ENCODE measurements around the gene ZNF366.

The ZNF366 gene

DNA sequence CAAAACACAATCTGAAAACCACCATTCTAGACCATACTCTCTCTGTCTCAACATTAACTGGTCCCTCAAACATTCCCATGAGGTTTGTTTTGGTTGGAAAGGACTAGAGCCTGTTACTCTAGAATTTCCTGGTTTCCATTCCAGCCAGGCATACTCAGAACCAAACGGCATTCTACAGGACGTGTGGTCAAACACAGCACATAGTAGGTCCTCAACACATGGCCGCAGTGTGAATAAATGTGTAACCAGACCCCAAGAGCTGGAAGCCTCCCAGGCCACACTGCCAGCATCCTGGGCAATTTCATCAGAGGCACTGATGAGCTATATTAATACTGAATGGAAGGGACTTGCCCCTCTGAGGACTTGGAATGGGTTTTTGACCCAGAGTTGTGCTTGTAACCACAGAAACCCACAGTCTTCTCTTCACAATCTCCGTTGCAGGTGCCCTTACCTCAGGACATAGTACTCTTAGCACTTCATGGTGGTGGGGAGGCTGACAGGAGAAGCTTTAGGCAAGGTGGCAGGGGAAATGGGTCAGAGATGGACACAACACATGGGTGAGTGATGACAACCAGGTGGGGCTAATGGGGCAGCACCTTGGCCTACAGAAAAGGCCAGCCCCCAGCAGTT is 66.0 kb downstream of the ZNF366 start:
- no peak overlapping the region for H3K4me3 ChIP-seq (ENCODE audit: low read depth, low read length)

DNA sequence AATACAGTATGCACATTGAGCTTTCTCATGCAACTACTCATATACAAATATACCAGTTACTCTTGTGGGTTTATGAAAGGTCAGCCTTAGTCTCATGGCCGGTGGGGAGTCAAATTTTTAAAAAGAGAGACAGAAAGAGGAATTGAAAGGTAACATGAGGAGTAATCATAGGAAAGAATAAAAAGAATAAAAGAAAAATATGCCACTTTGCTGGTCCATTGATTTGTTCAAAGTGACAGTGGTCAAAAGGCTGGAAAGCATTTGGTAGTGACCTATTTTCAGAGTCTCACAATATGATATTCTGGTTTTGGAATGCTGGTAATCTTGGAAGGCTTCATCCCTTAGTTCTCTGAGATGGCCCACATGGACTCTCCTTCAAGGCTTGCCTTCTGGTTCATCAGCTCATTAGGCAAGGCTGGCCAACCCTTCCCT is 67.0 kb downstream of the ZNF366 start:
- Histone ChIP-seq H3K4me3 (ENCODE audit: low read depth, low read length) (no peak overlapping the region), H3K27ac (ENCODE audit: low read depth, low read length) (no peak overlapping the region; the same call in 1 of the 2 replicates), H3K79me2 (ENCODE audit: control insufficient read depth, insufficient read depth, low read length, unreplicated experiment) (no peaks in the 10 kb centered on the region), H3K4me1 (ENCODE audit: control insufficient read depth, insufficient read depth, low read length, unreplicated experiment) (peaks cover 38% of the 10 kb centered on the region), H3K27me3 (ENCODE audit: insufficient read depth, low read length) (no peaks in the 10 kb centered on the region), H2AFZ (ENCODE audit: low read length, unreplicated experiment) (no peak overlapping the region), H3K36me3 (ENCODE audit: insufficient read depth, low read length) (no peaks in the 10 kb centered on the region)

More for the DNA sequence above, 66.0 kb downstream of the ZNF366 start:
- peaks cover 34% of the 10 kb centered on the region for H3K4me1 ChIP-seq (ENCODE audit: control insufficient read depth, insufficient read depth, low read length, unreplicated experiment)
- H2AFZ ChIP-seq (ENCODE audit: low read length, unreplicated experiment): peak overlapping the region; percentile 53
- peak overlapping the region; percentile 87 for H3K27ac ChIP-seq (ENCODE audit: low read depth, low read length)
- H3K27me3 ChIP-seq (ENCODE audit: insufficient read depth, low read length): no peaks in the 10 kb centered on the region
- no peaks in the 10 kb centered on the region for H3K79me2 ChIP-seq (ENCODE audit: control insufficient read depth, insufficient read depth, low read length, unreplicated experiment)
- no peaks in the 10 kb centered on the region for H3K36me3 ChIP-seq (ENCODE audit: insufficient read depth, low read length)

DNA sequence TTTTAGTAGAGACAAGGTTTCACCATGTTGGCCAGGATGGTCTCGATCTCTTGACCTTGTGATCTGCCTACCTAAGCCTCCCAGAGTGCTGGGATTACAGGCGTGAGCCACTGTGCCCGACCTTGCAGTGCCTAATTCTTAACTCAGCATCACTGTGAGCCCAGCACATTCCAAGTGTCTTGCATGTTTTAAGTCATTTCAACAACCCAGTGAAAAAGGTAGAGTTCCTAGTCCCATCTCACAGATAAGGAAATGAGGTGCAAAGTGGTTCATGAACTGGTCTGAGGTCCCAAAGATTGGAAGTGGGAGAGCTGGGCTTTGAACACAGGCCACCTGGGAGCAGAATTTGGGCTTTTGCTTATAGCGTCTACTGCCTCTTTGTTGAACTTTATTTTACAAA is 68.0 kb downstream of the ZNF366 start:
- Histone ChIP-seq H3K27ac (ENCODE audit: low read depth, low read length) (no peak overlapping the region), H3K36me3 (ENCODE audit: insufficient read depth, low read length) (no peaks in the 10 kb centered on the region), H3K27me3 (ENCODE audit: insufficient read depth, low read length) (no peaks in the 10 kb centered on the region), H3K4me3 (ENCODE audit: low read depth, low read length) (no peak overlapping the region), H3K79me2 (ENCODE audit: control insufficient read depth, insufficient read depth, low read length, unreplicated experiment) (no peaks in the 10 kb centered on the region), H2AFZ (ENCODE audit: low read length, unreplicated experiment) (no peak overlapping the region), H3K4me1 (ENCODE audit: control insufficient read depth, insufficient read depth, low read length, unreplicated experiment) (peaks cover 44% of the 10 kb centered on the region)

DNA sequence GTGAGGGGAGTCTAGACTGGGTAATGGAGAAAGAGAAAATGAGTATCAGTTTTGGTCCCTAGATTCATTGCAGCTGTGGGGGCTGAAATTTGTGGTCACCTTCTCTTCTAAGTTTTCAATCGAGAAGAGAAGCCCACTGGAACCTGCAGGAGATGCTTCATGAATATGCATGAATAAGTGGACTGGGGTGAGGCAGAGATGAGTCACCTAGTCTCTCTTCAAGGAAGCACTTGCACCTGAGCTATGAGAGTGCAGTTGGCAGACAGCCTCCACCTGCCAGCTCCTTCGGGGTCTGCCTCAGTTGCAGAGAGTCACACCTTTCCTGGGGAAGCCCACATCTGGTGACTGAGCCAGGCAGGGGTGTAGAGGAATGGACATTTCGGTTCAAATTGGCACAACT is 69.1 kb downstream of the ZNF366 start:
- no peaks in the 10 kb centered on the region for H3K27me3 ChIP-seq (ENCODE audit: insufficient read depth, low read length)
- no peak overlapping the region for H3K27ac ChIP-seq (ENCODE audit: low read depth, low read length)
- no peaks in the 10 kb centered on the region for H3K36me3 ChIP-seq (ENCODE audit: insufficient read depth, low read length)
- H2AFZ ChIP-seq (ENCODE audit: low read length, unreplicated experiment): no peak overlapping the region
- H3K4me3 ChIP-seq (ENCODE audit: low read depth, low read length): no peak overlapping the region
- H3K4me1 ChIP-seq (ENCODE audit: control insufficient read depth, insufficient read depth, low read length, unreplicated experiment): peaks cover 54% of the 10 kb centered on the region
- no peaks in the 10 kb centered on the region for H3K79me2 ChIP-seq (ENCODE audit: control insufficient read depth, insufficient read depth, low read length, unreplicated experiment)

DNA sequence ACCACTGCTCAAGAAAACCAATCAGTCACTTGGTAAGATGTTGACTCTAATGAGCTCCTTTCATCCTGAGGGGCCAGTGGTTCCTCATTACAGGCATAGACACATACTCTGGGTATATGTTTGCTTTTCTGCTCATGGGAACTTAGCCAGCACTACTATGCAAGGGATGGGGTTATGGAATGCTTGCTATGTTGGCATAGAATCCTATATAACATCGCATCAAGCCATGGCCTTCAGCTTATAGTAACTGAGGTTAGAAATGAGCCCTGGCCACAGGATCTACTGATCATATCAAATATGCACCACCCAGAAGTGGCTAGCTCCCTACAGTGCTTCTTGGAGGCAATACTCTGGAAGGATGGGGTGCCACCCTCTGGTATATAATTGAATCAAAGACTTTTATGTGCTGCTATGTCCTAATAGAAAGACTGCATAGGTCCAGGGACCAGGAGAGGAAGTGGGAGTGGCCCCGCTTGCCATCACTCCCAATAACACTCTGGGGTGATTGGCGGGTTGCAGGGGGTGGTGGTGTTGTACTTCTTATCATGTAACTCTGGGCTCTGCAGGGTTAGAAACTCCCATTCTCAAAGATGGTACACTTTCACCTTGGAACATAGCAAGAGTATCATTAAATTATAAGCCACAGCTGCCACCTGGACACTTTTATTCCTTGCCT is 70.3 kb downstream of the ZNF366 start:
- H3K79me2 ChIP-seq (ENCODE audit: control insufficient read depth, insufficient read depth, low read length, unreplicated experiment): no peaks in the 10 kb centered on the region
- H2AFZ ChIP-seq (ENCODE audit: low read length, unreplicated experiment): no peak overlapping the region
- H3K27ac ChIP-seq (ENCODE audit: low read depth, low read length): no peak overlapping the region
- H3K4me1 ChIP-seq (ENCODE audit: control insufficient read depth, insufficient read depth, low read length, unreplicated experiment): peaks cover 51% of the 10 kb centered on the region
- H3K4me3 ChIP-seq (ENCODE audit: low read depth, low read length): no peak overlapping the region
- H3K36me3 ChIP-seq (ENCODE audit: insufficient read depth, low read length): no peaks in the 10 kb centered on the region
- H3K27me3 ChIP-seq (ENCODE audit: insufficient read depth, low read length): no peaks in the 10 kb centered on the region

DNA sequence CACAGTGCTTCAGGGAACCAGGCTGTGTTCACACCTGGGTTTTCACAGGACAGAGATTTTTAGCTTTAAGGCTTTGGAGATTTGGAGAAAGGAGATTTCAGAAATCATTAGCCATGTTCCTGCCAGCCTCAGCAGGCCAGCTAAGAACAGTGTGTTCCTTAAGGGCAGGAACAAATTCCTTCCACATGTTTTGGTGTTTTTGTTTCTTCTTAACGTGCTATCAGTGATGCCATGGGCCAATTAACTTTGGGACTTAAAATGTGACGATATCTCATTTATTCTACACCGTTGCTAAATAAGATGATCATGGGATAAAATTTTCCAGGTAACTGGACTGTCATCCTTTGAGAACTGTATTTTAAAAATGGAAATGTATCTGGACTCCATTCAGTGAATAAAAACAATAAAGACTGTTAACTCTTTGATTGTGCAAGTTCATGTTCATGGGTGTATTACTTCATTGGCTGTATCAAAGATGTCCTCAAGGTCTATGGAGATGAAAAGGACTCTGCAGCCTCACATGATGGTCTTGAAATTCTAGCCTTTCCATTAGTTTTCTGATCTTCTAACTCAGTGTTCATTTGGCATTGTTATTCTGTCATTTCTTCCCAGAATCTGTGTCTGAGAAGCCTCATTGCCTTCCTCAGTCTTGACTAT is 72.3 kb downstream of the ZNF366 start:
- H2AFZ ChIP-seq (ENCODE audit: low read length, unreplicated experiment): no peak overlapping the region
- no peaks in the 10 kb centered on the region for H3K36me3 ChIP-seq (ENCODE audit: insufficient read depth, low read length)
- no peak overlapping the region for H3K4me3 ChIP-seq (ENCODE audit: low read depth, low read length)
- H3K27me3 ChIP-seq (ENCODE audit: insufficient read depth, low read length): no peaks in the 10 kb centered on the region
- no peaks in the 10 kb centered on the region for H3K79me2 ChIP-seq (ENCODE audit: control insufficient read depth, insufficient read depth, low read length, unreplicated experiment)
- H3K4me1 ChIP-seq (ENCODE audit: control insufficient read depth, insufficient read depth, low read length, unreplicated experiment): peaks cover 36% of the 10 kb centered on the region
- H3K27ac ChIP-seq (ENCODE audit: low read depth, low read length): peak overlapping the region; percentile 7

DNA sequence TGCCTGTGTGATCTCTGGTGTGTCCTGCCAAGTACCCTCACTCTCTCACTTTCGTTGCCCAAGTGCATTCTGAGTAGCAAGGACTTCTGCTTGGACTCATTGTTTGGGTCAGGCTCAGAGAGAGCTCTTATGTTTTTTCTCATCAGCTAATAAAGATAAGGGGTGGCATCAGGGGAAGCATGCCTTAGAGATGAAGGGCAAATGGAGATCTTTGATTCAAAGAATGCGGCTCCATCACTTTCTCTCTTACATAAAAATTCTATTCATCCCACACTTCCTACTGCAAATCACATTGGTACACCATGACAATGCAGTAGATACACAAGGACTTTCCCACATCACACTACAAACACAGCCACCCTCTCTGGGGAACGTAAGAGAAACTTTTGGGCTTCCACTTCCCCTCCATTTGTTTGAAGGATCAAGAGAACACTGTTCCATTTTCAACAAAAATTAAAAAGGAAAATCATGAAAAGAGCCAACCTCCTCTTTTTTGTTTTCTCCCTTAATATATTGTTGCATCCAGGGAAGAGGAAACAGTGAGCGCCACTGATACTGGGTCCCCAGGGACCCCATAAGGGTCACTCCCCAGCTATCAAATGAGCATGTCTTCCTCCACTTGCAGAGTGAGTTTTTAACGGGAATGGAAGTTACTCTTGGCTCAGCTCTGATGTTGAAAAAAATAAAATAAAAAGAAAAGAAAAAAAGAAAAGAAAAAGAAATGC is 73.0 kb downstream of the ZNF366 start:
- Histone ChIP-seq H3K27ac (ENCODE audit: low read depth, low read length) (peak overlapping the region; percentile 7), H3K79me2 (ENCODE audit: control insufficient read depth, insufficient read depth, low read length, unreplicated experiment) (no peaks in the 10 kb centered on the region), H3K4me3 (ENCODE audit: low read depth, low read length) (no peak overlapping the region), H3K27me3 (ENCODE audit: insufficient read depth, low read length) (no peaks in the 10 kb centered on the region), H3K36me3 (ENCODE audit: insufficient read depth, low read length) (no peaks in the 10 kb centered on the region), H3K4me1 (ENCODE audit: control insufficient read depth, insufficient read depth, low read length, unreplicated experiment) (peaks cover 36% of the 10 kb centered on the region), H2AFZ (ENCODE audit: low read length, unreplicated experiment) (peak overlapping the region; percentile 21)

DNA sequence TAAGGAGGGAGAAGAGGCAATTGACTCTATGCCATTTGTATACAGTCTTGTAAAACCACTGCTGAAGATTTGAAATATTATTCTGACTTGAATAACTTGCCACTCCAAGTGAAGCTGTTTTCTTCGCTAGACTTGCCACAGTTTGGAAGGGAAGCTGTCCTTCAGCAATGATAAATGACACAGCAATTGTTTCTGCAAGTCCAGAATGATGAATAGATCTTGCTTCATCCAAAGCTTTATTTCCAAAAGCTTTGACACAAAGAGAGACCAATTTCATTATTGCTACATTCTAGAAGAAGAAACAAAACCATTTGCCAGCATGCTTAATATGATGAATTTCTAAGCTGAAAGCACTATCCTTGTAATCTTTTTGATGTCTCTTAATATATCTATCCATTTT is 73.7 kb downstream of the ZNF366 start:
- H3K27me3 ChIP-seq (ENCODE audit: insufficient read depth, low read length): no peaks in the 10 kb centered on the region
- H3K79me2 ChIP-seq (ENCODE audit: control insufficient read depth, insufficient read depth, low read length, unreplicated experiment): no peaks in the 10 kb centered on the region
- peaks cover 36% of the 10 kb centered on the region for H3K4me1 ChIP-seq (ENCODE audit: control insufficient read depth, insufficient read depth, low read length, unreplicated experiment)
- no peak overlapping the region for H2AFZ ChIP-seq (ENCODE audit: low read length, unreplicated experiment)
- H3K36me3 ChIP-seq (ENCODE audit: insufficient read depth, low read length): no peaks in the 10 kb centered on the region
- H3K4me3 ChIP-seq (ENCODE audit: low read depth, low read length): no peak overlapping the region
- no peak overlapping the region for H3K27ac ChIP-seq (ENCODE audit: low read depth, low read length)

DNA sequence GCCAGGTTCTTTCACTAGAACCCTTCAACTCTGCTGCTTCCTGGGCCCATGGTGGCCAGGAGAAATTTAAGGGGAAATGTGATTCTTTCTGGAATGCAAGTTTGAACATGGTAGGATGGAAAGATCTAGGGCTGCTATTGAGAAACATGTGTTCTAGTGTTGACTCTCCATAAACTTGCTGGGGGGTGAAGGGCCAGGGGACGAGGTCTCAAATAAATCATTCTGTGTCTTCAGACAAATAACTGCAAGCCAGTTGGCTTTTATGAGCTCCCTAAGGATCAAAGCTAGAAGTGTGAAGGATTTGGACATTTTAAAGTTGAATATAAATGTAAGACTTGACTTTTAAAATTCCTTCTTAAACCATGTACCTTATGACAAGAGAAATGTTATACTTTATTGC is 78.5 kb downstream of the ZNF366 start:
- Histone ChIP-seq H2AFZ (ENCODE audit: low read length, unreplicated experiment) (no peak overlapping the region), H3K4me1 (ENCODE audit: control insufficient read depth, insufficient read depth, low read length, unreplicated experiment) (peaks cover 18% of the 10 kb centered on the region), H3K4me3 (ENCODE audit: low read depth, low read length) (no peak overlapping the region), H3K36me3 (ENCODE audit: insufficient read depth, low read length) (no peaks in the 10 kb centered on the region), H3K79me2 (ENCODE audit: control insufficient read depth, insufficient read depth, low read length, unreplicated experiment) (no peaks in the 10 kb centered on the region), H3K27ac (ENCODE audit: low read depth, low read length) (no peak overlapping the region), H3K27me3 (ENCODE audit: insufficient read depth, low read length) (no peaks in the 10 kb centered on the region)

DNA sequence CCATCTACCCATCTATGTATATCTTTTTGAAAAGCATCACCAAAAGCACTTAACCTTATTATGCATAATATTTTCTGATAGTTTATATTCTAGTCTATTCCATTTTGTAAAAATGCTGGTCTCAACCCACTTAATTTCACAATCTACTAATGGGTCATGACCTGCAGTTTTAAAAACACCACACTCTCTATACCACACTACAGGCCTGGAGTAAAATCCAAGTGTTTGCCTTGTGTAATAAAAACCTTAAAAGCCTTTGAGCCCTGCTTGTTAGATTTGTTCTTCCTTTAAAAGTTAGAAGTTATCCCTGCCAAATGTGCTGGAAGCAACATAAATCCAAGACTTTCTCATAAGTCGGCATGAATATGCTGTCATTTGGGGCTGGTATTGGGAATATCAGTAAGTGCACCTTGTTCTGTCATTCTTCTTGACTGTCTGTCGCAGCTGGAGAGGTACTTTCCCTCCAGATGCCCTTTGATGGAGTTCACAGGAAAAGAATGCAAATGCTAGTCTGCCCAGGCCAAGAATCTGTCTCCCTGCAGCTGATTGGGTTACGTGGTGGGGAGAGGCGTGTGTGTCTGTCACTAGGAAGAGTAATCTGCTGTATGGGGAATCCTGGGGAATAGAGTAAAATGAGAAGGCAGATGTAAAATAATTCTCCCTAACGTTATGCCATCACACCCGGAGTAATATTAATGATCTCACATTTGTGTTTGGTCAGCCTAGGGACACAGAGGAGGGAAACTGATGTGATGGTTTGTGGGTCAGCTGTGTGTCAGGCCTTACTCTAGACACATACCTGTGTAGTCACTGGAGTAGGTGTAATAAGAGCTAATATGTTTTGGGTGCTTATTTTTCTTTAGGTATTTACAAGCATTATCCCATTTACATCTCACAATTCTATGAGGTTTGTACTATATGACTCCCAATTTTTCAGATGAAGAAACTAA is 79.4 kb downstream of the ZNF366 start:
- no peaks in the 10 kb centered on the region for H3K27me3 ChIP-seq (ENCODE audit: insufficient read depth, low read length)
- no peaks in the 10 kb centered on the region for H3K36me3 ChIP-seq (ENCODE audit: insufficient read depth, low read length)
- no peaks in the 10 kb centered on the region for H3K79me2 ChIP-seq (ENCODE audit: control insufficient read depth, insufficient read depth, low read length, unreplicated experiment)
- no peak overlapping the region for H3K4me3 ChIP-seq (ENCODE audit: low read depth, low read length)
- H2AFZ ChIP-seq (ENCODE audit: low read length, unreplicated experiment): peak overlapping the region; percentile 32
- H3K27ac ChIP-seq (ENCODE audit: low read depth, low read length): no peak overlapping the region
- H3K4me1 ChIP-seq (ENCODE audit: control insufficient read depth, insufficient read depth, low read length, unreplicated experiment): peaks cover 10% of the 10 kb centered on the region
